Activated naive CD4-positive, alpha-beta T cell treated with anti-CD3 and anti-CD28 coated beads, Interleukin-2, amount 10 ng/mL, durations not matched to agents 7 days and 5 days (primary cell): ENCODE measurements around the gene NRP1.

Experiments used
- CTCF ChIA-PET: fragments of 350-600 bp; sonication (Branson Sonifier 250); formaldehyde crosslinking; loops from one replicate; lab custom pipeline; 2021; ENCODE audit warnings: antibody characterized with exemption; lab: Charles Lee
- DNase-seq: peaks from one replicate; pipeline ENCODE4 v3.0.0-alpha.2; 2020
- H3K27ac Mint-ChIP-seq: one replicate; pipeline ENCODE4 v1.8.0; 2021; ENCODE audit warnings: mild to moderate bottlenecking, moderate library complexity, mixed read lengths
- H3K27me3 Mint-ChIP-seq: one replicate; pipeline ENCODE4 v1.8.0; 2021; ENCODE audit warnings: mild to moderate bottlenecking, mixed read lengths
- H3K36me3 Mint-ChIP-seq: one replicate; pipeline ENCODE4 v1.8.0; 2021; ENCODE audit warnings: mixed read lengths
- H3K4me1 Mint-ChIP-seq: one replicate; pipeline ENCODE4 v1.8.0; 2021; ENCODE audit warnings: mixed read lengths
- H3K4me3 Mint-ChIP-seq: one replicate; pipeline ENCODE4 v1.8.0; 2021; ENCODE audit warnings: mild to moderate bottlenecking, moderate library complexity, mixed read lengths
- H3K9me3 Mint-ChIP-seq: one replicate; pipeline ENCODE4 v1.8.0; 2021; ENCODE audit warnings: mixed read lengths

The NRP1 gene

GRCh38 chr10:33265621-33266020 is 68.8 kb downstream of the NRP1 start:
- H3K27ac Mint-ChIP-seq = no peak overlapping the region
- no peak overlapping the region for H3K4me3 Mint-ChIP-seq
- no peaks in the 10 kb centered on the region for H3K9me3 Mint-ChIP-seq
- no peaks in the 10 kb centered on the region for H3K36me3 Mint-ChIP-seq
- H3K4me1 Mint-ChIP-seq = peaks cover 3% of the 10 kb centered on the region
- peaks cover 11% of the 10 kb centered on the region for H3K27me3 Mint-ChIP-seq
- DNase-seq = no peak
- CTCF ChIA-PET = interaction anchor here (0.6 kb wide), 1 partner anchor 16 kb away, joined by 3 read pairs; no protein-coding TSS in a partner anchor

GRCh38 chr10:33263453-33263852 is 71.0 kb downstream of the NRP1 start:
- H3K4me1 Mint-ChIP-seq = peaks cover 3% of the 10 kb centered on the region
- H3K9me3 Mint-ChIP-seq = no peaks in the 10 kb centered on the region
- no peak overlapping the region for H3K4me3 Mint-ChIP-seq
- no peaks in the 10 kb centered on the region for H3K36me3 Mint-ChIP-seq
- CTCF ChIA-PET = interaction anchor here (0.7 kb wide), 1 partner anchor 14 kb away, joined by 3 read pairs; no protein-coding TSS in a partner anchor
- H3K27me3 Mint-ChIP-seq = peaks cover 13% of the 10 kb centered on the region
- no peak overlapping the region for H3K27ac Mint-ChIP-seq
- no peak for DNase-seq

- peaks cover 10% of the 10 kb centered on the region for H3K27me3 Mint-ChIP-seq
- CTCF ChIA-PET = no interaction called here
- H3K4me3 Mint-ChIP-seq = no peak overlapping the region
- H3K27ac Mint-ChIP-seq = no peak overlapping the region
- H3K4me1 Mint-ChIP-seq = peaks cover 3% of the 10 kb centered on the region
- no peaks in the 10 kb centered on the region for H3K9me3 Mint-ChIP-seq
- no peak for DNase-seq
- H3K36me3 Mint-ChIP-seq = no peaks in the 10 kb centered on the region
Observed at GRCh38 chr10:33262871-33263270, 71.6 kb downstream of the NRP1 start.

- H3K27me3 Mint-ChIP-seq = peaks cover 24% of the 10 kb centered on the region
- H3K4me1 Mint-ChIP-seq = peaks cover 3% of the 10 kb centered on the region
- no peak overlapping the region for H3K27ac Mint-ChIP-seq
- H3K9me3 Mint-ChIP-seq = no peaks in the 10 kb centered on the region
- no peak for DNase-seq
- H3K4me3 Mint-ChIP-seq = no peak overlapping the region
- CTCF ChIA-PET = interaction anchor here (2.1 kb wide), 1 partner anchor 11 kb away, joined by 6 read pairs; no protein-coding TSS in a partner anchor
- H3K36me3 Mint-ChIP-seq = no peaks in the 10 kb centered on the region
Observed at GRCh38 chr10:33260403-33261149, 73.9 kb downstream of the NRP1 start.

GRCh38 chr10:33258967-33259366 is 75.5 kb downstream of the NRP1 start:
- CTCF ChIA-PET = no interaction called here
- no peaks in the 10 kb centered on the region for H3K36me3 Mint-ChIP-seq
- H3K4me1 Mint-ChIP-seq = no peaks in the 10 kb centered on the region
- DNase-seq = no peak
- no peak overlapping the region for H3K4me3 Mint-ChIP-seq
- H3K9me3 Mint-ChIP-seq = no peaks in the 10 kb centered on the region
- no peak overlapping the region for H3K27ac Mint-ChIP-seq
- H3K27me3 Mint-ChIP-seq = peaks cover 25% of the 10 kb centered on the region

GRCh38 chr10:33257439-33258080 is 76.9 kb downstream of the NRP1 start:
- H3K27me3 Mint-ChIP-seq = peaks cover 24% of the 10 kb centered on the region
- H3K4me3 Mint-ChIP-seq = no peak overlapping the region
- H3K27ac Mint-ChIP-seq = no peak overlapping the region
- CTCF ChIA-PET = no interaction called here
- H3K9me3 Mint-ChIP-seq = no peaks in the 10 kb centered on the region
- no peak for DNase-seq
- H3K4me1 Mint-ChIP-seq = peaks cover 7% of the 10 kb centered on the region
- H3K36me3 Mint-ChIP-seq = no peaks in the 10 kb centered on the region

- Mint-ChIP-seq H3K4me1 (peaks cover 10% of the 10 kb centered on the region), H3K36me3 (no peaks in the 10 kb centered on the region), H3K9me3 (peaks cover 2% of the 10 kb centered on the region), H3K27me3 (peaks cover 24% of the 10 kb centered on the region), H3K27ac (no peak overlapping the region), H3K4me3 (no peak overlapping the region)
- CTCF ChIA-PET = no interaction called here
- no peak for DNase-seq
Observed at GRCh38 chr10:33256458-33256857, 78.0 kb downstream of the NRP1 start.

- CTCF ChIA-PET = interaction anchor here (0.7 kb wide), 1 partner anchor 61 kb away, joined by 3 read pairs; no protein-coding TSS in a partner anchor
- Mint-ChIP-seq H3K27me3 (peaks cover 27% of the 10 kb centered on the region), H3K4me1 (peaks cover 18% of the 10 kb centered on the region), H3K9me3 (peaks cover 5% of the 10 kb centered on the region), H3K4me3 (no peak overlapping the region), H3K36me3 (no peaks in the 10 kb centered on the region), H3K27ac (no peak overlapping the region)
- no peak for DNase-seq
Observed at GRCh38 chr10:33254556-33255160, 79.8 kb downstream of the NRP1 start.

GRCh38 chr10:33253411-33253810 is 81.1 kb downstream of the NRP1 start:
- DNase-seq = no peak
- Mint-ChIP-seq H3K27me3 (peaks cover 27% of the 10 kb centered on the region), H3K4me3 (no peak overlapping the region), H3K27ac (no peak overlapping the region), H3K4me1 (peaks cover 30% of the 10 kb centered on the region), H3K36me3 (no peaks in the 10 kb centered on the region), H3K9me3 (peaks cover 5% of the 10 kb centered on the region)
- CTCF ChIA-PET = no interaction called here

GRCh38 chr10:33252794-33253203 is 81.7 kb downstream of the NRP1 start:
- H3K36me3 Mint-ChIP-seq = no peaks in the 10 kb centered on the region
- no peak for DNase-seq
- no peak overlapping the region for H3K27ac Mint-ChIP-seq
- peaks cover 5% of the 10 kb centered on the region for H3K9me3 Mint-ChIP-seq
- peaks cover 36% of the 10 kb centered on the region for H3K4me1 Mint-ChIP-seq
- H3K27me3 Mint-ChIP-seq = peaks cover 26% of the 10 kb centered on the region
- H3K4me3 Mint-ChIP-seq = no peak overlapping the region
- CTCF ChIA-PET = interaction anchor here (0.9 kb wide), 1 partner anchor 9 kb away, joined by 4 read pairs; no protein-coding TSS in a partner anchor

- no peak overlapping the region for H3K4me3 Mint-ChIP-seq
- DNase-seq = no peak
- peaks cover 40% of the 10 kb centered on the region for H3K4me1 Mint-ChIP-seq
- H3K27me3 Mint-ChIP-seq = peaks cover 25% of the 10 kb centered on the region
- CTCF ChIA-PET = interaction anchor here (0.9 kb wide), 1 partner anchor 8 kb away, joined by 4 read pairs; no protein-coding TSS in a partner anchor
- no peaks in the 10 kb centered on the region for H3K36me3 Mint-ChIP-seq
- peaks cover 5% of the 10 kb centered on the region for H3K9me3 Mint-ChIP-seq
- H3K27ac Mint-ChIP-seq = no peak overlapping the region
Observed at GRCh38 chr10:33252324-33252723, 82.1 kb downstream of the NRP1 start.

GRCh38 chr10:33249659-33250345 is 84.7 kb downstream of the NRP1 start:
- peaks cover 18% of the 10 kb centered on the region for H3K27me3 Mint-ChIP-seq
- CTCF ChIA-PET = interaction anchor here (0.7 to 1.9 kb wide), 3 partner anchors 11 to 15 kb away, joined by 3 to 6 read pairs (median 3); no protein-coding TSS in a partner anchor
- no peak for DNase-seq
- peaks cover 42% of the 10 kb centered on the region for H3K4me1 Mint-ChIP-seq
- peak overlapping the region; percentile 78 for H3K27ac Mint-ChIP-seq
- peaks cover 5% of the 10 kb centered on the region for H3K9me3 Mint-ChIP-seq
- peak overlapping the region; percentile 48 for H3K4me3 Mint-ChIP-seq
- H3K36me3 Mint-ChIP-seq = peaks cover 2% of the 10 kb centered on the region

- H3K4me1 Mint-ChIP-seq = peaks cover 42% of the 10 kb centered on the region
- peak overlapping the region; percentile 48 for H3K4me3 Mint-ChIP-seq
- DNase-seq = no peak
- peaks cover 18% of the 10 kb centered on the region for H3K27me3 Mint-ChIP-seq
- peak overlapping the region; percentile 78 for H3K27ac Mint-ChIP-seq
- H3K9me3 Mint-ChIP-seq = peaks cover 5% of the 10 kb centered on the region
- H3K36me3 Mint-ChIP-seq = peaks cover 2% of the 10 kb centered on the region
- CTCF ChIA-PET = interaction anchor here (0.6 to 1.9 kb wide), 4 partner anchors 11 to 44 kb away, joined by 3 to 6 read pairs (median 3); no protein-coding TSS in a partner anchor
Observed at GRCh38 chr10:33249137-33249536, 85.3 kb downstream of the NRP1 start.
